ENCODE data around the gene NAP1L1.

- TF ChIP-seq CTCF (IDR thresholded peaks at IDR 0.05) (no peak), POLR2A (IDR thresholded peaks at IDR 0.05) (no peak)
Measured at GRCh38 chr12:76008428-76008827, 76.1 kb downstream of the NAP1L1 start.

All from uterus (tissue), 2 donors.